GM12878 (cell line): Measurements from ENCODE around the gene FEZF2. TPM values are rescaled to one million over a fixed set of nuclear protein-coding genes. Genes with fewer than 3 reads are reported as not detected.

Experiments used
- ATAC-seq: fragments of 200-7000 bp; cut with Tn5 transposase; 3 replicates; pipeline ENCODE4 v1.9.1; 2020; ENCODE audit warnings: mild to moderate bottlenecking, moderate library complexity
- BruUV-seq: library from RNA; stranded (reverse); fragments of 400-500 nt; replicated peaks from 2 replicates; lab custom pipeline; 2021; lab: Mats Ljungman, UMichigan
- CTCF ChIA-PET: fragments of 300-600 bp; sonication (Branson Sonifier 250); formaldehyde crosslinking; extraction: SDS; loops from one replicate; lab custom pipeline; 2021; ENCODE audit warnings: inconsistent platforms; lab: Yijun Ruan, JAX
- POLR2A ChIA-PET: fragments of 350-600 bp; formaldehyde crosslinking; extraction: SDS; loops from one replicate; lab custom pipeline; 2021; ENCODE audit warnings: inconsistent platforms; lab: Charles Lee
- RAD21 ChIA-PET: fragments of 300-600 bp; sonication (Branson Sonifier 250); formaldehyde crosslinking; loops from one replicate; lab custom pipeline; 2023; ENCODE audit warnings: antibody characterized with exemption; ENCODE audit not compliant: unreplicated experiment; lab: Charles Lee
- SMC1A ChIA-PET: fragments of 300-600 bp; sonication (Branson Sonifier 250); formaldehyde crosslinking; loops from one replicate; lab custom pipeline; 2023; ENCODE audit not compliant: unreplicated experiment, uncharacterized antibody; lab: Charles Lee
- DNase-seq: peaks from one replicate; pipeline ENCODE4 v3.0.0-alpha.2; 2011; ENCODE audit warnings: low read depth, low spot score
- FAIRE-seq: peaks from 3 replicates; lab custom pipeline; 2011; peaks lifted over from hg19 to GRCh38; lab: Jason Lieb, UNC
- H2AFZ ChIP-seq: 2 replicates; pipeline ENCODE4 v1.6.0; 2011; ENCODE audit warnings: low read depth, low read length, control low read depth; ENCODE audit not compliant: control insufficient read depth
- H3K27ac ChIP-seq: 2 replicates; pipeline ENCODE4 v1.5.1; 2011; ENCODE audit warnings: control low read depth; ENCODE audit not compliant: control insufficient read depth, insufficient read depth
- H3K27me3 ChIP-seq, 2 experiments: replicated peaks in 1 of 2; 2 replicates each; pipeline versions ENCODE4 v1.6.0 to v1.6.1; 2011; ENCODE audit warnings: low read length in 1 of 2; ENCODE audit not compliant: control insufficient read depth in 2 of 2, insufficient read depth in 2 of 2
- H3K36me3 ChIP-seq, 2 experiments: 2 replicates each; pipeline ENCODE4 v1.5.1; 2011; ENCODE audit warnings: low read length in 1 of 2; ENCODE audit not compliant: control insufficient read depth in 2 of 2, insufficient read depth in 2 of 2
- H3K4me1 ChIP-seq: 2 replicates; pipeline ENCODE4 v1.6.1; 2011; ENCODE audit warnings: mild to moderate bottlenecking, low read length, moderate library complexity, mixed read lengths; ENCODE audit not compliant: control insufficient read depth, insufficient read depth
- H3K4me2 ChIP-seq: 2 replicates; pipeline ENCODE4 v1.6.0; 2011; ENCODE audit warnings: control low read depth; ENCODE audit not compliant: control insufficient read depth, insufficient read depth
- H3K4me3 ChIP-seq: fragments of 200-600 bp; sonication (generic); 2 replicates; pipeline ENCODE4 v1.5.1; 2016
- H3K79me2 ChIP-seq: 2 replicates; pipeline ENCODE4 v1.6.0; 2011; ENCODE audit warnings: low read length; ENCODE audit not compliant: control insufficient read depth, insufficient read depth
- H3K9ac ChIP-seq: 2 replicates; pipeline ENCODE4 v1.8.0; 2011; ENCODE audit warnings: low read length, control low read depth, mixed read lengths; ENCODE audit not compliant: control insufficient read depth, insufficient read depth
- H3K9me3 ChIP-seq: replicated peaks from 3 replicates; pipeline ENCODE4 v1.5.1; 2011; ENCODE audit warnings: mild to moderate bottlenecking, low read length; ENCODE audit not compliant: control insufficient read depth, insufficient read depth
- H4K20me1 ChIP-seq: 2 replicates; pipeline ENCODE4 v1.6.0; 2011; ENCODE audit not compliant: control insufficient read depth, insufficient read depth
- BCLAF1 ChIP-seq: fragments of 450-650 bp; IDR thresholded peaks from 2 replicates; pipeline ENCODE4 v1.6.1; 2017; ENCODE audit warnings: antibody characterized with exemption, mild to moderate bottlenecking, moderate library complexity
- BMI1 ChIP-seq: fragments of 450-650 bp; IDR thresholded peaks from 2 replicates; pipeline ENCODE4 v1.6.1; 2016; ENCODE audit warnings: mild to moderate bottlenecking, moderate library complexity, borderline replicate concordance
- CEBPZ ChIP-seq: fragments of 150-350 bp; IDR thresholded peaks from 2 replicates; pipeline ENCODE4 v1.6.1; 2016; ENCODE audit warnings: low read depth, low read length
- FOS ChIP-seq: IDR thresholded peaks from 3 replicates; pipeline ENCODE4 v1.6.1; 2011; ENCODE audit warnings: borderline replicate concordance; ENCODE audit not compliant: insufficient read length; ENCODE audit errors: extremely low read depth
- FOXM1 ChIP-seq: IDR thresholded peaks from 2 replicates; pipeline ENCODE4 v1.6.1; 2012; ENCODE audit warnings: low read depth, mild to moderate bottlenecking, inconsistent platforms, low read length, moderate library complexity
- GABPA ChIP-seq: IDR thresholded peaks from 2 replicates; pipeline ENCODE4 v1.6.1; 2014; ENCODE audit warnings: antibody characterized with exemption, low read depth, mild to moderate bottlenecking, inconsistent platforms
- NFYB ChIP-seq: IDR thresholded peaks from 2 replicates; pipeline ENCODE4 v1.6.1; 2011; ENCODE audit warnings: low read depth, mild to moderate bottlenecking, low read length, improper control_type of control experiment, moderate library complexity; ENCODE audit not compliant: insufficient read depth
- POU2F2 ChIP-seq: IDR thresholded peaks from 3 replicates; pipeline ENCODE4 v1.6.1; 2011; ENCODE audit warnings: low read depth, mild to moderate bottlenecking, low read length, borderline replicate concordance
- SIX5 ChIP-seq: IDR thresholded peaks from 2 replicates; pipeline ENCODE4 v1.6.1; 2011; ENCODE audit warnings: mild to moderate bottlenecking, low read depth, low read length, moderate library complexity; ENCODE audit not compliant: severe bottlenecking
- ZBED1 ChIP-seq: IDR thresholded peaks from 2 replicates; pipeline ENCODE4 v1.6.1; 2016; ENCODE audit warnings: borderline replicate concordance
- ZNF24 ChIP-seq: fragments of 450-650 bp; IDR thresholded peaks from 2 replicates; pipeline ENCODE4 v1.6.1; 2017; ENCODE audit warnings: antibody characterized with exemption, mild to moderate bottlenecking
- WGBS: methylation state at CpG from one replicate; pipeline ENCODE4 v1.1.6; 2016; ENCODE audit warnings: low lambda C conversion rate; ENCODE audit not compliant: insufficient replicate concordance, insufficient coverage; ENCODE audit errors: missing lambda C conversion rate; 5-methylcytosine and 5-hydroxymethylcytosine counted together
- in situ Hi-C: fragments of 300-500 bp; cut with MboI; formaldehyde crosslinking; loops from 9 replicates; pipeline ENCODE4 v1.14.3; 2018; ENCODE audit warnings: mixed read lengths
- intact Hi-C: fragments of 100-400 bp; cut with micrococcal nuclease; formaldehyde crosslinking; loops from one replicate; pipeline ENCODE4 v1.14.2; 2022; ENCODE audit not compliant: unreplicated experiment
- polyA plus RNA-seq, 11 experiments: library from polyadenylated mRNA; depleted of rRNA in 4 of 11; unstranded in 6 of 11; stranded (reverse) in 5 of 11; fragments of >200 nt; fragmentation: Nextera tagmentation in 4 of 11; fragmentation: Illumina TruSeq in 1 of 11; extraction: Ambion mirVana in 4 of 11; extraction: Trizol in 1 of 11; gene quantifications; 1 replicate in 1 of 11; 2 replicates in 10 of 11; pipeline versions ENCODE4 v1.2.1 to v1.2.3, GENCODE V29; 2011 to 2016; ENCODE audit warnings: inconsistent platforms in 2 of 11, missing spikeins in 2 of 11, low read depth in 1 of 11
- total RNA-seq, 4 experiments: library from RNA; depleted of rRNA in 3 of 4; stranded (reverse); fragments of >200 nt in 3 of 4; fragmentation: Illumina TruSeq in 1 of 4; extraction: Trizol in 1 of 4; gene quantifications; 2 replicates each; pipeline versions ENCODE4 v1.2.1 to v1.2.3, GENCODE V29; 2013 to 2021
- TF ChIP-seq, protein P1 (sequence below): fragments of 450-650 bp; formaldehyde crosslinking; IDR thresholded peaks from 2 replicates; pipeline ENCODE4 v1.5.0; 2022; ENCODE audit warnings: mild to moderate bottlenecking, missing genetic modification characterization
- TF ChIP-seq, protein P2 (sequence below): IDR thresholded peaks from 2 replicates; pipeline ENCODE4 v1.6.1; 2012; ENCODE audit warnings: low read length, inconsistent platforms

FEZF2 gene
- total and polyA plus RNA-seq, 10 of the 15 experiments (the other 5 are each of a cell fraction or from before 2014, with no cell fraction given), result not detected

DNA sequence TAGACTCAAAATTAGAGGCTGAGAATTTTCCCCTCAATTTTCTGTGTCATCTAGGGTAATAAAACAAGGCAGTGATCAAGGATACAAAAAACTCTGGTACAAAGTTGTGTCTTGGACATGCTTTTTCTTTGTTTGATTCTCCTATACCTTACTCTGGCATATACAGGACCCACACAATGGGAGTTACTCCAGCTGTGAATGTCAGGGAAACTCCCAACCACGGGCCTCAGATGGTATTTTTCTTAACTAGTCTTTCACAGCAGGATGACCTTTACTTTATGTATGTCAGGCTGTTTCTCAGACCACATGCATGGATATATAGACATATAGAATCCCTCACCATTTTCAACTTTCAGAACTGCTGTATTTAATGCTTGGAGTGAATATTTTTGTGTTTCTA lies 41.3 kb downstream of the FEZF2 start:
- Histone ChIP-seq H3K36me3 (no peaks in the 10 kb centered on the region), H3K4me3 (no peak overlapping the region), H3K9ac (no peak overlapping the region), H2AFZ (no peak overlapping the region), H3K4me1 (no peaks in the 10 kb centered on the region), H3K9me3 (no peaks in the 10 kb centered on the region), H3K27ac (no peak overlapping the region), H3K79me2 (no peaks in the 10 kb centered on the region), H3K27me3 (no peaks in the 10 kb centered on the region), H3K4me2 (no peak overlapping the region), H4K20me1 (no peaks in the 10 kb centered on the region)
- no peak for FAIRE-seq
- intact Hi-C loops (loop anchor here (5.0 kb wide), 1 partner anchor 130 kb away; no protein-coding TSS in a partner anchor), in situ Hi-C loops (no loop called here)
- peak; percentile 56 for ATAC-seq
- ChIA-PET CTCF (interaction anchor here (0.6 to 6.0 kb wide), 30 partner anchors 9 to 230 kb away, joined by 3 to 52 read pairs (median 3); no protein-coding TSS in a partner anchor), SMC1A (interaction anchor here (0.7 to 3.3 kb wide), 10 partner anchors 9 to 231 kb away, joined by 3 to 24 read pairs (median 4); no protein-coding TSS in a partner anchor), POLR2A (interaction anchor here (0.5 kb wide), 1 partner anchor 789 kb away, joined by 3 read pairs; no protein-coding TSS in a partner anchor), RAD21 (interaction anchor here (0.7 to 3.6 kb wide), 3 partner anchors 94 to 130 kb away, joined by 4 to 16 read pairs (median 5); no protein-coding TSS in a partner anchor)
- no TSS peak for BruUV-seq
- WGBS, result 42% methylated on average over 1 of the region's 1 CpG
- DNase-seq, result no peak
- no peak for TF ChIP-seq FOS
- no peak for TF ChIP-seq GABPA
- no peak for TF ChIP-seq BMI1
- TF ChIP-seq, protein P1, sequence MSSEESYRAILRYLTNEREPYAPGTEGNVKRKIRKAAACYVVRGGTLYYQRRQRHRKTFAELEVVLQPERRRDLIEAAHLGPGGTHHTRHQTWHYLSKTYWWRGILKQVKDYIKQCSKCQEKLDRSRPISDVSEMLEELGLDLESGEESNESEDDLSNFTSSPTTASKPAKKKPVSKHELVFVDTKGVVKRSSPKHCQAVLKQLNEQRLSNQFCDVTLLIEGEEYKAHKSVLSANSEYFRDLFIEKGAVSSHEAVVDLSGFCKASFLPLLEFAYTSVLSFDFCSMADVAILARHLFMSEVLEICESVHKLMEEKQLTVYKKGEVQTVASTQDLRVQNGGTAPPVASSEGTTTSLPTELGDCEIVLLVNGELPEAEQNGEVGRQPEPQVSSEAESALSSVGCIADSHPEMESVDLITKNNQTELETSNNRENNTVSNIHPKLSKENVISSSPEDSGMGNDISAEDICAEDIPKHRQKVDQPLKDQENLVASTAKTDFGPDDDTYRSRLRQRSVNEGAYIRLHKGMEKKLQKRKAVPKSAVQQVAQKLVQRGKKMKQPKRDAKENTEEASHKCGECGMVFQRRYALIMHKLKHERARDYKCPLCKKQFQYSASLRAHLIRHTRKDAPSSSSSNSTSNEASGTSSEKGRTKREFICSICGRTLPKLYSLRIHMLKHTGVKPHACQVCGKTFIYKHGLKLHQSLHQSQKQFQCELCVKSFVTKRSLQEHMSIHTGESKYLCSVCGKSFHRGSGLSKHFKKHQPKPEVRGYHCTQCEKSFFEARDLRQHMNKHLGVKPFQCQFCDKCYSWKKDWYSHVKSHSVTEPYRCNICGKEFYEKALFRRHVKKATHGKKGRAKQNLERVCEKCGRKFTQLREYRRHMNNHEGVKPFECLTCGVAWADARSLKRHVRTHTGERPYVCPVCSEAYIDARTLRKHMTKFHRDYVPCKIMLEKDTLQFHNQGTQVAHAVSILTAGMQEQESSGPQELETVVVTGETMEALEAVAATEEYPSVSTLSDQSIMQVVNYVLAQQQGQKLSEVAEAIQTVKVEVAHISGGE, result no peak
- TF ChIP-seq, protein P2, sequence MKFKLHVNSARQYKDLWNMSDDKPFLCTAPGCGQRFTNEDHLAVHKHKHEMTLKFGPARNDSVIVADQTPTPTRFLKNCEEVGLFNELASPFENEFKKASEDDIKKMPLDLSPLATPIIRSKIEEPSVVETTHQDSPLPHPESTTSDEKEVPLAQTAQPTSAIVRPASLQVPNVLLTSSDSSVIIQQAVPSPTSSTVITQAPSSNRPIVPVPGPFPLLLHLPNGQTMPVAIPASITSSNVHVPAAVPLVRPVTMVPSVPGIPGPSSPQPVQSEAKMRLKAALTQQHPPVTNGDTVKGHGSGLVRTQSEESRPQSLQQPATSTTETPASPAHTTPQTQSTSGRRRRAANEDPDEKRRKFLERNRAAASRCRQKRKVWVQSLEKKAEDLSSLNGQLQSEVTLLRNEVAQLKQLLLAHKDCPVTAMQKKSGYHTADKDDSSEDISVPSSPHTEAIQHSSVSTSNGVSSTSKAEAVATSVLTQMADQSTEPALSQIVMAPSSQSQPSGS, result no peak
- no peak for TF ChIP-seq ZBED1
- no peak for TF ChIP-seq POU2F2
- TF ChIP-seq CEBPZ, result no peak
- no peak for TF ChIP-seq FOXM1
- TF ChIP-seq SIX5, result no peak
- TF ChIP-seq BCLAF1, result no peak
- TF ChIP-seq ZNF24, result no peak
- TF ChIP-seq NFYB, result no peak
